B cell (primary cell): Measurements from ENCODE around the gene MET. TPM values are rescaled to one million over a fixed set of nuclear protein-coding genes. Genes with fewer than 3 reads are reported as not detected.

Source experiments
- ATAC-seq: fragments of 200-7000 bp; cut with Tn5 transposase; one replicate; pipeline ENCODE4 v1.10.0; 2021; ENCODE audit warnings: low read depth, mild to moderate bottlenecking, moderate number of reproducible peaks, moderate library complexity
- CTCF ChIA-PET: fragments of 350-600 bp; sonication (Branson Sonifier 250); formaldehyde crosslinking; loops from one replicate; lab custom pipeline; 2021; ENCODE audit warnings: antibody characterized with exemption, inconsistent platforms; lab: Charles Lee
- POLR2A ChIA-PET: fragments of 350-600 bp; sonication (Branson Sonifier 250); formaldehyde crosslinking; loops from one replicate; lab custom pipeline; 2021; ENCODE audit warnings: antibody characterized with exemption; lab: Charles Lee
- DNase-seq: peaks from one replicate; pipeline ENCODE4 v3.0.0; 2013
- H2AFZ ChIP-seq: 2 replicates; pipeline ENCODE4 v1.6.1; 2012; ENCODE audit warnings: mild to moderate bottlenecking, low read depth, low read length; ENCODE audit not compliant: insufficient read depth, poor library complexity, severe bottlenecking
- H3K27ac ChIP-seq, 2 donors: 1 replicate in 1 of 2; 2 replicates in 1 of 2; pipeline ENCODE4 v1.5.1; 2012 to 2013; ENCODE audit warnings: low read length in 2 of 2, mild to moderate bottlenecking in 2 of 2, moderate library complexity in 1 of 2
- H3K27me3 ChIP-seq, 4 experiments: fragments of 200-600 bp in 1 of 4; sonication (generic) in 1 of 4; replicated peaks in 1 of 4; 1 replicate in 2 of 4; 2 replicates in 2 of 4; pipeline versions ENCODE4 v1.6.1 to v1.7.0; 2013 to 2016; ENCODE audit warnings: low read length in 3 of 4, mild to moderate bottlenecking in 2 of 4, mixed read lengths in 1 of 4, moderate library complexity in 1 of 4; ENCODE audit not compliant: insufficient read depth in 4 of 4, control insufficient read depth in 3 of 4; ENCODE audit errors: control extremely low read depth in 1 of 4
- H3K36me3 ChIP-seq, 2 experiments: replicated peaks in 1 of 2; 1 replicate in 1 of 2; 2 replicates in 1 of 2; pipeline versions ENCODE4 v1.6.1 to v1.7.1; 2013; ENCODE audit warnings: low read length in 1 of 2; ENCODE audit not compliant: insufficient read depth in 2 of 2, control insufficient read depth in 1 of 2; ENCODE audit errors: control extremely low read depth in 1 of 2, extremely low read depth in 1 of 2
- H3K4me1 ChIP-seq, 2 donors: fragments of 200-600 bp in 1 of 2; sonication (generic) in 1 of 2; 1 replicate in 1 of 2; 2 replicates in 1 of 2; pipeline versions ENCODE4 v1.5.1 to v1.6.1; 2013 to 2017; ENCODE audit warnings: low read length in 2 of 2; ENCODE audit not compliant: control insufficient read depth in 2 of 2, insufficient read depth in 2 of 2
- H3K4me2 ChIP-seq: replicated peaks from 2 replicates; pipeline ENCODE3; 2012; ENCODE audit warnings: mild to moderate bottlenecking, low read depth, low read length; ENCODE audit not compliant: poor library complexity, severe bottlenecking
- H3K4me3 ChIP-seq, 5 experiments: fragments of 200-600 bp in 1 of 5; sonication (generic) in 1 of 5; 1 replicate in 3 of 5; 2 replicates in 2 of 5; pipeline versions ENCODE4 v1.5.1 to v1.7.0; 2011 to 2016; ENCODE audit warnings: low read length in 4 of 5, mild to moderate bottlenecking in 4 of 5, low read depth in 2 of 5, control low read depth in 1 of 5, moderate library complexity in 1 of 5; ENCODE audit not compliant: insufficient read depth in 1 of 5; ENCODE audit errors: control extremely low read depth in 1 of 5, extremely low read depth in 1 of 5
- H3K79me2 ChIP-seq: fragments of 200-600 bp; sonication (generic); one replicate; pipeline ENCODE4 v1.6.0; 2016; ENCODE audit warnings: low read length; ENCODE audit not compliant: control insufficient read depth, insufficient read depth
- H3K9ac ChIP-seq: fragments of 200-600 bp; sonication (generic); 2 replicates; pipeline ENCODE4 v1.6.1; 2017; ENCODE audit warnings: mild to moderate bottlenecking, low read length, moderate library complexity
- H3K9me3 ChIP-seq, 3 donors: one replicate each; pipeline versions ENCODE4 v1.6.1 to v1.7.1; 2013; ENCODE audit warnings: low read length in 2 of 3; ENCODE audit not compliant: control insufficient read depth in 2 of 3, insufficient read depth in 1 of 3; ENCODE audit errors: control extremely low read depth in 1 of 3
- H4K20me1 ChIP-seq: 2 replicates; pipeline ENCODE4 v1.6.0; 2012; ENCODE audit warnings: mild to moderate bottlenecking, low read length; ENCODE audit not compliant: insufficient read depth, control insufficient read depth, poor library complexity, severe bottlenecking
- H3K27ac Mint-ChIP-seq: one replicate; pipeline ENCODE4 v1.8.0; 2021; ENCODE audit warnings: mixed read lengths
- H3K27me3 Mint-ChIP-seq: one replicate; pipeline ENCODE4 v1.8.0; 2021; ENCODE audit warnings: mixed read lengths
- H3K4me1 Mint-ChIP-seq: one replicate; pipeline ENCODE4 v1.8.0; 2021; ENCODE audit warnings: mixed read lengths
- H3K4me3 Mint-ChIP-seq: one replicate; pipeline ENCODE4 v1.8.0; 2021; ENCODE audit warnings: mixed read lengths
- H3K9me3 Mint-ChIP-seq: one replicate; pipeline ENCODE4 v1.8.0; 2022; ENCODE audit warnings: mixed read lengths; ENCODE audit not compliant: insufficient read depth
- CTCF ChIP-seq: fragments of 200-600 bp; IDR thresholded peaks from one replicate; pipeline ENCODE4 v1.8.0; 2022; ENCODE audit warnings: antibody characterized with exemption, mild to moderate bottlenecking
- EZH2 ChIP-seq: IDR thresholded peaks from 2 replicates; pipeline ENCODE4 v1.6.1; 2012; ENCODE audit warnings: borderline replicate concordance, low read depth, mild to moderate bottlenecking, moderate library complexity, low read length; ENCODE audit not compliant: insufficient read depth, poor library complexity, severe bottlenecking
- WGBS: methylation state at CpG from one replicate; pipeline ENCODE4 v1.1.5; 2013; ENCODE audit warnings: missing lambda C conversion rate; ENCODE audit not compliant: insufficient coverage; 5-methylcytosine and 5-hydroxymethylcytosine counted together
- intact Hi-C: fragments of 100-400 bp; cut with micrococcal nuclease; formaldehyde crosslinking; loops from one replicate; pipeline ENCODE4 v1.10.0; 2022
- polyA plus RNA-seq: library from polyadenylated mRNA; depleted of rRNA; stranded (reverse); fragments of >200 nt; gene quantifications from 2 replicates; pipeline ENCODE4 v1.2.3, GENCODE V29; 2012
- total RNA-seq, 2 donors: library from RNA; stranded (reverse); fragments of 120-200 nt in 1 of 2; gene quantifications; 1 replicate in 1 of 2; 2 replicates in 1 of 2; pipeline versions ENCODE4 v1.2.3 to v1.2.4, GENCODE V29; 2013 to 2022

The MET gene
- total and polyA plus RNA-seq, 2 donors (not counting 1 experiment from before 2014, with no cell fraction given) = 0.03 to 0.59 TPM

- H3K4me1 ChIP-seq = no peaks in the 10 kb centered on the region
- no peak overlapping the region for H3K27ac ChIP-seq
- H3K9me3 ChIP-seq = no peaks in the 10 kb centered on the region
- no peak overlapping the region for H3K4me3 ChIP-seq
- DNase-seq = no peak
- H3K9ac ChIP-seq = no peak overlapping the region
- Mint-ChIP-seq H3K27ac (no peak overlapping the region), H3K9me3 (no peaks in the 10 kb centered on the region), H3K4me1 (no peaks in the 10 kb centered on the region), H3K4me3 (no peak overlapping the region), H3K27me3 (peaks cover 43% of the 10 kb centered on the region)
- ChIA-PET CTCF (no interaction called here), POLR2A (no interaction called here)
- no peak overlapping the region for H3K4me2 ChIP-seq
- no peaks in the 10 kb centered on the region for H4K20me1 ChIP-seq
- intact Hi-C loops = no loop called here
- ATAC-seq = no peak
- no peaks in the 10 kb centered on the region for H3K36me3 ChIP-seq
- H3K27me3 ChIP-seq = peaks cover 0 to 8% (median 2%) of the 10 kb centered on the region in 4 experiments
- no peaks in the 10 kb centered on the region for H3K79me2 ChIP-seq
- no peak for TF ChIP-seq CTCF
- no peak for TF ChIP-seq EZH2
- WGBS = 100% methylated on average over 1 of the region's 2 CpGs
- H2AFZ ChIP-seq = no peak overlapping the region
These were observed 24.1 kb upstream of the MET start for GRCh38 chr7:116647861-116648260.

GRCh38 chr7:116650436-116650835 lies 21.6 kb upstream of the MET start:
- 88% methylated on average over 1 of the region's 1 CpG for WGBS
- no peak overlapping the region for H3K27ac Mint-ChIP-seq
- H3K79me2 ChIP-seq = no peaks in the 10 kb centered on the region
- H3K9me3 ChIP-seq = no peaks in the 10 kb centered on the region
- H3K27me3 Mint-ChIP-seq = peaks cover 29% of the 10 kb centered on the region
- no peak overlapping the region for H3K4me2 ChIP-seq
- H3K27ac ChIP-seq = no peak overlapping the region
- intact Hi-C loops = no loop called here
- no peak overlapping the region for H3K4me3 ChIP-seq
- no peaks in the 10 kb centered on the region for H3K36me3 ChIP-seq
- H3K4me3 Mint-ChIP-seq = no peak overlapping the region
- ChIA-PET POLR2A (no interaction called here), CTCF (no interaction called here)
- H3K9me3 Mint-ChIP-seq = no peaks in the 10 kb centered on the region
- H3K27me3 ChIP-seq = peaks cover 0 to 8% (median 2%) of the 10 kb centered on the region in 4 experiments
- H3K4me1 Mint-ChIP-seq = no peaks in the 10 kb centered on the region
- no peaks in the 10 kb centered on the region for H3K4me1 ChIP-seq
- H3K9ac ChIP-seq = no peak overlapping the region
- no peak for TF ChIP-seq CTCF
- TF ChIP-seq EZH2 = no peak
- DNase-seq = no peak
- no peaks in the 10 kb centered on the region for H4K20me1 ChIP-seq
- no peak for ATAC-seq
- no peak overlapping the region for H2AFZ ChIP-seq
